Suppressor macrophage treated with lipopolysaccharide for 4 hours (primary cell): ENCODE measurements around the gene ECI1.
"Not testable (repeated sequence)": the region's sequence is repeated elsewhere in the genome, so short reads cannot be mapped to it uniquely, and the experiment has no call there.

ENCODE experiments used
- DNase-seq: peaks from one replicate; pipeline ENCODE4 v3.0.0-alpha.2; 2020

Gene ECI1

GRCh38 chr16:2278956-2279800, 27.8 kb upstream of the ECI1 start:
- DNase-seq = no peak

- no peak for DNase-seq
Measured at GRCh38 chr16:2278272-2278608, 26.9 kb upstream of the ECI1 start.

GRCh38 chr16:2277466-2278271, 26.3 kb upstream of the ECI1 start:
- DNase-seq = no peak

GRCh38 chr16:2276368-2277195, 25.2 kb upstream of the ECI1 start:
- no peak for DNase-seq

- no peak for DNase-seq
Measured at GRCh38 chr16:2275476-2276367, 24.3 kb upstream of the ECI1 start.

- no peak for DNase-seq
Measured at GRCh38 chr16:2273931-2274330, 22.5 kb upstream of the ECI1 start.

- DNase-seq = no peak
Measured at GRCh38 chr16:2273484-2273883, 22.1 kb upstream of the ECI1 start.

GRCh38 chr16:2271848-2272461, 20.6 kb upstream of the ECI1 start:
- no peak for DNase-seq

GRCh38 chr16:2270588-2271470, 19.4 kb upstream of the ECI1 start:
- DNase-seq = no peak

- no peak for DNase-seq
Measured at GRCh38 chr16:2270070-2270462, 18.7 kb upstream of the ECI1 start.

GRCh38 chr16:2267913-2268666, 16.7 kb upstream of the ECI1 start, which contains the start of gene RNPS1:
RNPS1 (minus strand) TSS chr16:2268126; CDS start chr16:2264643, 3,483 bp downstream.
- DNase-seq = peak; percentile 98

- not testable (repeated sequence) for DNase-seq
Measured at GRCh38 chr16:2267505-2267912, 16.1 kb upstream of the ECI1 start.

- DNase-seq = peak; percentile 5
Measured at GRCh38 chr16:2266887-2267286, 15.5 kb upstream of the ECI1 start.

GRCh38 chr16:2263026-2263425, 11.6 kb upstream of the ECI1 start:
- DNase-seq = not testable (repeated sequence)

GRCh38 chr16:2260250-2260649, 8.9 kb upstream of the ECI1 start:
- no peak for DNase-seq

- DNase-seq = not testable (repeated sequence)
Measured at GRCh38 chr16:2258530-2258929, 7.1 kb upstream of the ECI1 start.

- DNase-seq = no peak
Measured at GRCh38 chr16:2257726-2258125, 6.3 kb upstream of the ECI1 start.

GRCh38 chr16:2256531-2257140, 5.2 kb upstream of the ECI1 start:
- DNase-seq = no peak

- no peak for DNase-seq
Measured at GRCh38 chr16:2253293-2253692, 1.9 kb upstream of the ECI1 start.
